ENCODE results near the gene MED13L.

The MED13L gene

DNA sequence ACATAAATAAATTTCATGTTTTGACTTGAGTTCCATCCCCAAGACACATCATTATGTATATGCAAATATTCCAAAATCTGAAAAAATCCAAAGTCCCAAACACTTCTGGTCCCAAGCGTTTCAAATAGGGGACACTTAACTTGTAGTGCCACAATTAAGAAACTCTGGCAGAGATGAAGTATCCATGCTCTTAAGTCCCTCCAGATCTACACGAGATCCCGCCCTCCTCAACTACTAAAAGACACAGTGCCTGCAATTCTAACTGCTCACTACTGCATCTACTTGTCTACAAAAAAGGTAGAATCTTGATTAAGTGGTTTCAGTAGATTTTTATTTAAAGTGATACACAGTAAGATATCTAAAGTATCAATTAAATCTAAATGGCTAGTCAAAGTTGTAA, 97.0 kb downstream of the MED13L start:
- no peak for DNase-seq

GRCh38 chr12:116179384-116179783, 98.1 kb downstream of the MED13L start:
- no peak for DNase-seq

DNA sequence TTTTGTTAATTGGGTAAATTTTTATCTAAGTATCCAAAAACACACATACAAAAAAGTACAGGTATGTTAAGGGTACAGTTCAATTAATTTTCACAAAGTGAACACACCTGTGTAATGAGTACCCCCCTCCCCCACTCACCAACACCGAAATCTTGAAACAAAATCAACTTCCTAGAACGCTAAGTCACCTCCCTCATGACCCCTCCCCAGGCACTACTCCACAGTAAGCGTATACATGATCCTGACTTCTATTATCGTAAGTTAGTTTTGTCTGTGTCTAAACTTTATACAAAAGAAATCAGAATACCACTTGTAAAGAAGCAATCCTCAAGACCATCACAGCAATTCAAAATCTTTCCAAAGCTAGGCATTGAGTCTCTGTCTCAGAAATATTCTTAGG, 100.5 kb downstream of the MED13L start:
- DNase-seq: no peak

DNA sequence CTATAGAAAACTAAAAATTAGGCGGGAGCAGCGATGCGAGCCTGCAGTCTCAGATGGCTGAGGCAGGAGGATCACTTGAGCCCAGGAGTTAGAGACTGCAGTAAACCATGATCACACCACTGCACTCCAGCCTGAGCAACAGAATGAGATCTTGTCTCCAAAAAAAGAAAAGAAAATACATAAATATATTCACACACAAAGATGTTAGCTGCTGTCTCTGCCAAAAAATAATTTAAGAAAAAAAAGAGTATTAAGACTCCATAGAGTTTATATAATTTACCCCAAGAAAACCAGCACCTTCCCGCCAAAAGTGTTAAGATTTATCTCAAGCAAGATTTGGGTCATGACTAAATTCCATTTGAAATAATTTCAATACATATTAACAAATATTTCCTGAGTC, 102.6 kb downstream of the MED13L start:
- DNase-seq: no peak

- DNase-seq: peak in 1 of 5 experiments; percentile 60
These were observed 103.5 kb downstream of the MED13L start for GRCh38 chr12:116174006-116174405.

DNA sequence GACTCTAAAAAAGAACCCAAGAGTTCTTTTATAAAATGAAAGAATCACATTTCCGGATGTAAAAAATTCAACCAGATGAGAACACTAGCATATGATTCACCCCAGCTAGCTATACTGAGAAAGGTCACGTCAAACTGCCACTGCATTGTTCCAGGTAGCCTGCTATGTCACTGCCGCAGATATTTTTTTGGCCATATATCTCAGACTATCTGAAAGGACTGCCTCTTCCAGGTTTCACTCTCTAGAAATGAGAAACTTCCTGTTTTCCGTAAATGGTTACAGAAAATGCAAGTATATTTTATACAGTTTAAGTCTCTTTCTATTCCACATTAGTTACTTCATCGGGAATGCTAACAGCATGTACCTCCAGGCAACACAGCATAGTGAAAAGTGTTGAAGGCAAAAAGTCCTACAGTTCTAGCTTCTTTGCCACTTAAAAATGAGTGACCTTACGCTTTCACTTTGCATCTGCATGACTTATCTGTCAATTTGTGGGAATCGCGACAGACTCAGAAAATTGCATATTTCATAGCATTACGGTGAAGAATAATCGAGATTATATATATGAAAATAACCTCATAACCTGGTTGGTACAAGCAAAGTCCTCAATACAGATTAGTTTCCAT, 105.2 kb downstream of the MED13L start:
- DNase-seq: peak in 1 of 5 experiments; percentile 79

DNA sequence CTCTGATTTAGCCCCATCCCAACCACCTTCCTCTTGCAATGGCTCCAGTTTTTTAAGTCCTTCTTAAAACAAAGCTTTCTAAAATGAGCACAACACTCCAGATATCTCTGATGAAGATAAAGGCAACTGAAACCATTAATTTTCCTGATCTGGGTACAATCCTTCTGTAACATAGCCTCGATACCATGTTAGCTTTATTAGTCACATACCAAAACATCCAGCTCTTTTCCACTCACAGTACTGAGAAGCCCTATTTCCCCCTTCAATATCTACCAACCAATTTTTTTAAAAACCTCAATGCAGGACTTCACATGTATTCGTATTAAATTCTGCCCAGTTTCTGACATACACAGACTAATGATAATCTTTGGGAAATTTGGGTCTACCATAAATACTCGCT, 105.9 kb downstream of the MED13L start:
- DNase-seq: no peak

GRCh38 chr12:116169071-116169470, 108.4 kb downstream of the MED13L start:
- no peak for DNase-seq

DNA sequence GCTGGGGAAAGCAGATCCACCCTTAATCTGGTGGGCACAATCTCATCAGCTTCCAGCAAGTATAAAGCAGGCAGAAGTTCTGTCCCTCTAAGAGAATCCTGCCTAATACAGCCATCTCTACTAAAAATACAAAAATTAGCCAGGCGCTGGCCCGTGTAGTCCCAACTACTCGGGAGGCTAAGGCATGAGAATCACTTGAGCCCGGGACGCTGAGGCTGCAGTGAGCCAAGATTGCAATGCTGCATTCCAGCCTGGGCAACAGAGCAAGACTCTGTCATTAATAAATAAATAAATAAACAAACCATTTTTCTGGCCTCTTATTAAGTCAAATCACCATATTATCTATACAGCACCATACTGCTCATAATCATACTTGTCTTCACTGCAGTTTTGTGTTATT, 111.2 kb downstream of the MED13L start:
- no peak for DNase-seq

DNA sequence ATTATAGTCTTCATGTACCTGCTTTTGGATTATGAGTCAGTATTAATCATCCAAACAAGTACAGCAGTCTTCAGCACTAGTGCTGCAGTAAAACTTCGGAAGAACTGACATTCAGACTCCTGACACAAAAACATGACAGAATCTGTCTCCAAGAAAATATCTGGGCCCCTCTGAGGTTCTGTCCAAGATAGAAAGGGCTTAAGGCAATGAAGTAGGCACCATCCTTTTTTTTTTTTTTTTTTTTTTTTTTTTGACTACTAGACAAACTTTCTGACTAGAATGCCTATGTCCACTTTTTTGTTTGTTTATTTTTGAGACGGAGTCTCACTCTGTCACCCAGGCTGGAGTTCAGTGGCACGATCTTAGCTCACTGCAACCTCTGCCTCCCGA, 112.5 kb downstream of the MED13L start:
- DNase-seq: no peak

DNA sequence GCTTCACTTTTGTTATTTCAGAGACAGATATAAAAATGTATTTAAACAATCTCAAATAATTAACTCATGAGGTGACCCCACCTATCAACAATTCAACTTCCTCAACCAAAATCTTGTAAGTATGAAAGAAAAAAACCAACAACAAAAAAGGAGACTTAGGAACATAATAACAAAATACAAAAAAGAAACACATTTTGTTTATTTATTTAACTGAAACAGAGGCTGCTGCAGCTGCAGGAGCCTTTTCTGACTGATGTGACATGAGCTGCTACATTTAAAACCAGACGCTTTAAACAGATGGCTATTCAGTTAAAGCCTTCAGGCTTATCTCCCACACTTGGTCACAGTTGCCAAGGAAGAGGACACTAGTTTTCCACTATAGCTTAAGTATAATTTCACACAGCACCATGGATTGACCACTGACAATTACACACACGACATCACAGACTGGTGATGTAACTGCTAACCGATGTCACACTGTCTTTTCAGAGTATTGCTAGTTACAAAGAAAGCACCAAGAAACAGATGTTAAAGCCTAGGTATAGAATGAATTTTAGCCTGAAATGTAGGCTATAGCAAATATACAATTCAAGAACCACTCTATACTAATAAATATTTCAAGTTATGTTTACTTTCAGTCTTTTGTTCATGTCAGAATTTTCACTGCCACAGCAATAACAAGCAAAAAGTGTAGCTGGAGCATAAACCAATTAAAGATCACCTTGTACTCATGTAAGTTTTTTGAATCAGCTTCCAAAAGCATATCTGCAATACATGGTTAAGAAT, 113.0 kb downstream of the MED13L start:
- DNase-seq: no peak

GRCh38 chr12:116162071-116162470, 115.4 kb downstream of the MED13L start:
- no peak for DNase-seq

GRCh38 chr12:116161588-116161987, 115.9 kb downstream of the MED13L start:
- DNase-seq: no peak

DNA sequence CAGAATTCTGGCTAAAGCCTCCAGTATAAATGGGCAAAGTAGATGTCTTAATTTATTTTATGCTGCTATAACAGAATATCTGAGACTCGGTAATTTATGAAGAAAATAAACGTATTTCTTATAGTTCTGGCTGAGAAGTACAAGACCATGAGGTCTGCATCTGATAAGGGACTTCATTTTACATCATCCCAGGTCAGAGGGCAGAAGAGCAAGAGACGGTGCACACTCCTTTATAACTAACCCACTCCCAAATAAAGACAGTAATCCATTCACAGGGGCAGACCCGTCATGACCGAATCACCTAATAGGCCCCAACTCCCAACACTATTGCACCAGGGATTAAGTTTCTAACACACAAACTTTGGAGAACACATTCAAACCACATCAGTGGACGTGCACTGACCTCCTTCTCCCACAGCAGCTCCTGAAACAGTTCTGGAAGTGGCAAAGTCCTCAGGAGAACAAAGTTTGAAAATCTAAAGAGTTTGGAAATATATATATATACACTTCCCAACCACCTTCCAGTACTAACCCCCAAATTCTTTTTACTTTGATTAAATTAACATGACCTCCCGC, 116.5 kb downstream of the MED13L start:
- DNase-seq: no peak

DNA sequence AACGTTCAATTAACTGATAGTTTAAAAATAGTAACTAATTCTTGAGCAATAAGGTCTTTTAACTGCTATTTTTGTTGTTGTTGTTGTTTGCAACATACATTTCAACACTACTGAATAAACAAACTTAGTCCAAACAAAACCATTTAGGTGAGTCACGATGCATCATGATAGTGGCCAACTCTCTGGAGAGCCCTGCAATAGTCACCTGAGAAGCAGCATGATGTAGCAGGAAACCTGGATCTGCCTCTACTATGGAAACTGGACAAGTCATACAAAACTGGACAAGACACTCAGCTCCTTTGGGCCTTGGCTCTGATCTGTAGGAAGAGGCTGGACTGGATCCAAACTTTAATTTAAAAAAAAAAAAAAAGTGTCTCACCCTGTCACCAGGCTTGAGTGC, 117.3 kb downstream of the MED13L start:
- no peak for DNase-seq

DNA sequence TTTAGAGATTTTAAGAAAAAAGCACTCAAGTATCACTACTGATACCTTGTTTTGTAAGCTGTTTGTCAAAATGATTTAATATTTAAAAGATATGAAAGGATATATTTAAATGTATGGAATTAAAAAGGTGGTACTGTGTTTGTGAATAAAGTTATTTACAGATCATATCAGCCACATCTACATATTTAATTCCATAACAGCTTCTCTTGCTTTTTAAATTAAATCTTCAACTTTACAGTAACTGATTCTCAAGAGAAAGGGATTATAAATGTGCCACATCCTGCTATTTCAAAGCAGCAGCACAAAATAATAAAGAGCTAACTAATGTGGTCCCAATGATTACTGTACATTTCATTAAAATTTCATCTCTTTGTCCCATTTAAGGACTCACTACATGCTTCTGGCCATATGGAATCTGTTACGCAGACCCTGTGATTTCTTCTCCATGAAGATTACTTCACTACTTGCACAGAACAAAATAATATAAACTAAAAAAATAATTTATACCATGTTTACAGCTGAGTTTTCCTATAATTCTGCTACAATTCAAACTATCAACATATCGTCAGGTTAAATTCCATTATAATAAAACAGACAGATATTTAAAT, 117.8 kb downstream of the MED13L start:
- DNase-seq: no peak

GRCh38 chr12:116159175-116159574, 118.3 kb downstream of the MED13L start:
- no peak for DNase-seq

DNA sequence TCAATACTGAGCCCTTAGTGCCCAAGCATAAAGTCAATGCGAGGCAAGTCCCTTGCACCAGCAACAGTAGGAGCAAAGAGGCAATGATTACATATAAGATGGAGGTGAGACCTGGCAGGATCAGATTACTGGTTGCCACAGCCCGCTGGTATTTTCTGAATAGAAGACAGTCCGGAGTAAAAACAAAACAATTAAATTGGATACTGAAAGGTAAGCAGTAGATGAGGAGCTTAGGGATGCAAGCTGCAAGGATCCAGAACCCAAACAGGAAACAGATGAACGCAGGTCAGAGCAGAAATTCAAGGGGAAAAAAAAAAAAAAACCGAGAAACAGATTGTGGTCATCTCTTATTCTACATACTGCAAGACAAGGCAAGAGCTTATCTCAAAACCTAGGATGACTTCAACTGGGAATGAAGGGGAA, 119.6 kb downstream of the MED13L start:
- DNase-seq: no peak

- no peak for DNase-seq
These were observed 120.9 kb downstream of the MED13L start for GRCh38 chr12:116156614-116157013.

DNA sequence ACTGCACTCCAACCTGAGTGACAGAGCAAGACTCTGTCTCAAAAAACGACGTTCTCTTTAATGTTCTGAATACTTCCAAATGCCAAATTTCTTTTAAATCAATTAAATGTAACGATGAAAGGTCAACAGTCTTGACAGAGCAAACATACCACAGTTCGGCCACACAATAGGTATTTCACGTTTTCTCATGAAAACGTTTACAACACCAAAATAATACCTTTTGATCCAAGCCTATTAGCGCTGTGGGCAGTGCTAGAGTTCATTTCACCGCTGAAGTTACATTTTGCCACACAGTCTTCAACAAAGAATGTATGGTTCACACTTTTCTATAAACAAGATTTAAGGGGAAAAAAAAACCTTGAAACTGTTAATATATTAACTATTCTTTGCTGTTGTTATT, 122.1 kb downstream of the MED13L start:
- DNase-seq: no peak

DNA sequence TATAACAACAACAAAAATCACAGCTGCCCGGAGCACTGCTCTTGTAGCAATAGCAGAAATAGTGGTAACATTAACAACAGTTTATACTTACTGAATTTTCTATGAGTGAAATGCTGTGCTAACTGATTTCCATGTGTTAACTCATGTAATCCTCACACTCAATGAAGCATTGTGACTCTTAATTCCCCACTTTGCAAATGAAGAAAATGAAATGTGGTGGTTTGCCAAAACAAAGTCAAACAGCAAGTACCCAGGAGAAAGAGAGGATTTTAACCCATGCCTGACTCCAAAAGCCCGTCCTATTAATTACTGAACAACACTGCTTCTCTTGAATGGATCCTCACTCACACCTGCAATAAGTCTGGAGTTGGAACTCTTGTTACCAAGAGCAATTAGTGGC, 123.5 kb downstream of the MED13L start:
- DNase-seq: no peak

DNA sequence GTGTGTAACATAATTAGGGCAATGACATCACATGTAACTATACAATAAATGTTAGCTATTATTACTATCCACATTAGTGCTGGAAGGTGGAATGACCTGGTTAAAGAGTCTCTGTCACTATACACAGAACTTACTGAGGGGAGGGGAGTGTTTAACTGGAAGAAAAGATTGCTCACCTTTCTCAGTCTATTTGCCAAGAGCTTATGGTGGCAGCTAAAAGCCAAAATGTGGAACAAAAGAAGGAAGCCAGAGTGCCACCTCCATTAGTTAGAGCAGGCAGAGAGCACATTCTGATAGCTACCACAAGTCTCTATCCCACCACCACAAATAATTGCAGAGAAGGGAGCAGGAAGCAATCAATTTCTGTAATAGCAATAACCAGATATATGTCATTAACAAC, 124.4 kb downstream of the MED13L start:
- DNase-seq: no peak

DNA sequence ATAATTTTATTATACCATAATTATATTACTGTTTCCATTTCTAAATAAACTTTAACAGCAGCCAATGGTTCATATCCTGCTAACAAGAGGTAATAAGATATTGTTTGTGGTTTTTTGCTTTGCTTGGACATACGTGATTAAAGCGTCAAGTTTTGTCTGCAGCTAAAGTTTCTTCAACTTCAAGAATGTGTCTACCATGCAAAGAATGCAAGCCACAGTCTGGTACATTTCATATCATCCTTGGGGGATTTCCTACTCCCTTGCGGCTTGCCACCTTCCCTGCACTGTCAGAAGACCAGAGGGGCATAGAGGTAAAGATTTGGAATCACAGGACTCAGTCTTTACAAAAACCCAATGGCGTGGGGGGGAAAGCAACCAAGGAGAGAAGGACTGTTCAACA, 125.2 kb downstream of the MED13L start:
- peak in 2 of 5 experiments; percentile 10 to 11 for DNase-seq

DNA sequence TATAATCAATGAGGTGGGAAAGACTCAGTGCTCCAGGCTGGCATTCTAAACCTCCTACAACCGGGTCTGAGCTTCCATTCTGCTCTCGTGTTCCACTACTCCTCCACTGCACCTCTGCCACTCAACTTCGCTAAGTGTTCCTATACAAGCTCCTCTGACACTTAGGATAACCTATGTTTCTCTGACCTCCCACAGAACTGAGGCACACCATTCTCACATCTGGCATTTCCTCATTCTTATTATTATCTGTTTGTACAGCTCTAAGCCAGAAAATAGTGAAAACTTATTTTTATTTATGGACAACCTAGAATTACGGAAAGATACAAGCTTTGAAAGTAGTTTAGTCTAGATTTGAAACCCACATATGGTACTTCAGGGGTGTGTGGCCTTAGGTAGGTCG, 127.0 kb downstream of the MED13L start:
- no peak for DNase-seq

Data from T-helper 2 cell (primary cell).